Ovary (tissue), 9 donors: Measurements from ENCODE around the gene GALC. TPM values are rescaled to one million over a fixed set of nuclear protein-coding genes. Genes with fewer than 3 reads are reported as not detected.

Experiments used
- DNase-seq, 5 donors: peaks; one replicate each; pipeline ENCODE4 v3.0.0-alpha.2; 2019 to 2020
- H3K27ac ChIP-seq, 2 donors: fragments of 200-600 bp; one replicate each; pipeline versions ENCODE4 v1.5.1 to v1.8.0; 2019 to 2022
- H3K27me3 ChIP-seq: fragments of 200-600 bp; one replicate; pipeline ENCODE4 v1.8.0; 2022
- H3K36me3 ChIP-seq: fragments of 200-600 bp; sonication (generic); one replicate; pipeline ENCODE4 v1.5.1; 2019
- H3K4me1 ChIP-seq: one replicate; pipeline ENCODE4 v1.8.1; 2013; ENCODE audit warnings: mild to moderate bottlenecking, moderate library complexity; ENCODE audit not compliant: insufficient read depth
- H3K4me3 ChIP-seq: fragments of 200-600 bp; sonication (generic); one replicate; pipeline ENCODE4 v1.5.1; 2017
- H3K9me3 ChIP-seq, 2 donors: fragments of 200-600 bp in 1 of 2; sonication (generic) in 1 of 2; one replicate each; pipeline versions ENCODE4 v1.5.1 to v1.8.1; 2013 to 2019; ENCODE audit warnings: mild to moderate bottlenecking in 1 of 2, moderate library complexity in 1 of 2
- EP300 ChIP-seq: sonication (generic); formaldehyde crosslinking; IDR thresholded peaks from one replicate; pipeline ENCODE4 v1.6.1; 2017; ENCODE audit warnings: antibody characterized with exemption
- POLR2A ChIP-seq: fragments of 450-650 bp; IDR thresholded peaks from one replicate; pipeline ENCODE4 v1.6.1; 2017; ENCODE audit warnings: antibody characterized with exemption, mild to moderate bottlenecking, moderate library complexity
- WGBS, 3 donors: extraction: QIAGEN DNeasy Blood & Tissue Kit in 1 of 3; methylation state at CpG; one replicate each; pipeline versions ENCODE4 v1.1.5 to v1.1.7; 2013 to 2017; 5-methylcytosine and 5-hydroxymethylcytosine counted together
- intact Hi-C, 4 donors: fragments of 100-400 bp; cut with DNase I; formaldehyde crosslinking; loops; one replicate each; pipeline versions ENCODE4 v1.11.0 to v1.15.1; 2022 to 2023
- polyA plus RNA-seq, 2 donors: library from polyadenylated mRNA; stranded (reverse); fragments of 200-250 nt in 1 of 2; fragments of 350-450 nt in 1 of 2; fragmentation: Illumina TruSeq in 1 of 2; extraction: RNeasy Lipid Tissue Mini Kit (QIAGEN cat#74804) in 1 of 2; gene quantifications; one replicate each; pipeline ENCODE4 v1.2.3, GENCODE V29; 2013 to 2014
- small RNA-seq: library from RNA; depleted of rRNA; stranded (forward); fragments of <200 nt; gene quantifications from one replicate; pipeline ENCODE3, GENCODE V24; 2016
- total RNA-seq, 7 donors: library from RNA; depleted of rRNA in 2 of 7; stranded (reverse); fragments of >200 nt in 2 of 7; fragmentation: NEBNext Ultra II Directional in 3 of 7; extraction: Animal tissue kit (Norgen Biotek cat#: 25700) in 3 of 7; gene quantifications; one replicate each; pipeline versions ENCODE4 v1.1.0 to v1.2.4, GENCODE V29; 2016 to 2023
- donor health status: DM: no; HTN: no; CAD: no; lungs with moderate emphysema.
- donor health status: DM: no; HTN: no; CAD: no.
- donor health status: Bipolar disorder and iron deficiency.
- donor health status: DM: yes; HTN: yes; CAD: no.
- donor health status: DM: no; HTN: no; CAD: no.
- donor health status: DM: yes; HTN: yes; CAD: no.

The GALC gene
- total and polyA plus RNA-seq, 9 donors = 12.4 to 63.4 (median 22.7) TPM

GRCh38 chr14:87883750-87884149 is 109.2 kb downstream of the GALC start:
- no peak overlapping the region for H3K4me3 ChIP-seq
- no peaks in the 10 kb centered on the region for H3K27me3 ChIP-seq
- no peaks in the 10 kb centered on the region for H3K4me1 ChIP-seq
- no peaks in the 10 kb centered on the region for H3K36me3 ChIP-seq
- H3K27ac ChIP-seq = no peak overlapping the region
- no peak for DNase-seq
- WGBS, 3 donors = 88 to 93% (median 93%) methylated on average over 1 of the region's 1 CpG
- intact Hi-C loops = no loop called here
- no peaks in the 10 kb centered on the region for H3K9me3 ChIP-seq
- TF ChIP-seq EP300 = no peak
- TF ChIP-seq POLR2A = no peak

Small RNA genes lying within 50 kb of the gene (small RNA-seq; reads per million reads assigned to genes)
- gene RNU6-835P = not detected

Other genes with a start within 250 kb of the GALC start
- gene GPR65, start 12.0 kb upstream of the GALC start, total RNA-seq = 1 to 10 TPM in 2 of 7 donors, under 1 TPM in 5; 0.40 to 1.7 (median 0.70) TPM
- gene GPR65, start 12.0 kb upstream of the GALC start, polyA plus RNA-seq = 1 to 10 TPM in 1 of 2 donors, under 1 TPM in 1; 0.19 to 2.2 TPM